NCI-H1048 (cell line): ENCODE results near the gene SEMA4D.
"Not testable (repeated sequence)": the region's sequence is repeated elsewhere in the genome, so short reads cannot be mapped to it uniquely, and the experiment has no call there.

Source experiments
- DNase-seq: peaks from one replicate; lab custom pipeline; 2025; lab: John Stamatoyannopoulos, UW

The SEMA4D gene

DNA sequence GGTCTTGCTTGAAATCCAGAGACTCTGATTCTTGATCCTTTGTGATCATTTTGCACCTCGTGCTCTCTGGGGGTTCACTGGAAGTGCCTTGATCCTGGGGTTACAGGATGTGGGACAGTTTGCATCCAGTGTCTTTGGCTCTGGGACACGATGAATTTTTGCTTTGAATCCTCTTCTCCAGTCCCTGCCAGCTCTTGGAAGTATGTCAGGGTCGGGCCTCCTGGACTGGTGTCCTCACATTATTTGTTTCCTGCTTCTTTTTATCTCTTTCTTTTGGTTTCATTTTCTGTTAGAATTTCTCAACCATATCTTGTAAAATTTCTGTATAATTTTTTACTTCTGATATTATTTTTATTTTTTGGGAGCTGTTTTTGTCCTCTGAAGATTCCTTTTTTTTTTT, 145.5 kb downstream of the SEMA4D start:
- DNase-seq, result no peak

GRCh38 chr9:89351584-89352300, 146.2 kb downstream of the SEMA4D start:
- no peak for DNase-seq

GRCh38 chr9:89350988-89351557, 146.8 kb downstream of the SEMA4D start:
- no peak for DNase-seq

DNA sequence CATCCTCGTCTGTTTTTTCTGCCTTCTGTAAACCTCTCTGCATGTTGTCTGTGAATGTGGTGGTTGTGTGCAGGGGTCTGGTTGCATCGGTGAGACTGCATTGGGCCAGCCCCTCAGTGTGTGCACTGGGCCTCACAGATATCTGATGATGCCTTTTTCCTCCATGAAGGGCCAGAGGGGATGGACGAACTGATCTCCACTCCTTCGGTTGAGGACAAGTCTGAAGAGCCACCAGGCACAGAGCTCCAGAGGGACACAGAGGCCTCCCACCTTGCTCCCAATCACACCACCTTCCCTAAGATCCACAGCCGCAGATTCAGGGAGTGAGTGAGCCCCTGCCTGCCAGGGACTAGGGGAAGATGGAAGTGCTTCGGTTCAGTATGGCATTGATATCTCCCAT, 148.3 kb downstream of the SEMA4D start:
- DNase-seq, result no peak

GRCh38 chr9:89347651-89348050, 150.3 kb downstream of the SEMA4D start:
- no peak for DNase-seq

DNA sequence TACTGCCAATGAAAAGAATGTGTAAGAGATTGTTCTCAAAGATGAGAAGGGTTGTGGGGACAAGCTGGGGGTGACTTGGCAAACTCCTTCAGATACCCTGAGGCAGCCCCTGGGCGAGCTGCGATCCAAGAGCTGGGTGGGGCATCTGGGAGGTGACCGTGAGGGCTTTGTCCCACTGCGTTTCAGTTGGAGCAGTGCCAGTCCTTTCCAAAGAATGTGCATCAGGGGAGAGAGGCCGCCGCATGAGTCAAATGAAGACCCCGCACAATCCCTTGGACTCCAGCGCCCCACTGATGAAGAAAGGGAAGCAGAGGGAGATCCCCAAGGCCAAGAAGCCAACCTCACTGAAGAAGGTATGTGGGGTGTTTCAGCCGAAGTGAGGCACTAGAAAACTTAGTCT, 151.2 kb downstream of the SEMA4D start:
- DNase-seq, result no peak

GRCh38 chr9:89345476-89345875, 152.4 kb downstream of the SEMA4D start:
- DNase-seq, result no peak

- not testable (repeated sequence) for DNase-seq
Measured at GRCh38 chr9:89343812-89344211, 154.1 kb downstream of the SEMA4D start.

GRCh38 chr9:89342948-89343347, 155.0 kb downstream of the SEMA4D start:
- no peak for DNase-seq

DNA sequence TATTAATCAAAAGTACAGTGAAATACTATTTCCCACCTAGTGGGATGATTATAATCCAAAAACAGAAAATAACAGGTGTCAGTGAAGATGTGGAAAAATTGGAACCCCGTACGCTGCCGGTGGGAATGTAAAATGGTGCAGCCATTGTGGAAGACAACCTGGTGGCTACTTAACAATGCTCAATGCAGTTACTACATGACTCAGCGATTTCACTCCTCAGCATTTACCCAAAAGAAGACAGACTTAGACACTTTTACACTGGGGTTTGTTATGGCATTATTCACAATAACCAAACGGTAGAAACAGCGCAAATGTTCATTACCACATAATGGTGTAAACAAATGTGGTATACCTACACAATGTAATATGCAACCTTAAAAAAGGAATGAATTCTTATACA, 155.7 kb downstream of the SEMA4D start:
- no peak for DNase-seq

GRCh38 chr9:89340332-89340731, 157.6 kb downstream of the SEMA4D start:
- DNase-seq, result no peak

DNA sequence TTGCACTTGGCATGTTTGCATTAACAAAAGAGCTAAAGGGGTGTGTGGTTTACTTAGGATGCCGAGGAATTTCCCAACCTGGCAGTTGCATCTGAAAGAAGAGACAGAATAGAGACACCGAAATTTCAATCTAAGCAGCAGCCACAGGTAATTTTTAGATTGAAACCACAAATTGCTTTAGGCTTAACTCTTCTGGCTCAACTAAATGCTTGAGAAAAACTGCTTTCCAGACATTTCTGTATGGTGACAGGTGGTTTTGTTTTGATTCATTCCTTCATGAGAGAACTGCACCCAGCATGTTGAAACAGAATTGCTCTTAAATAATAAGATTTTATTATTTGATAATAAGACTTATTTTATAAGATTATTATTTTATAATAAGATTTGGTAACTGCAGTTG, 158.1 kb downstream of the SEMA4D start:
- no peak for DNase-seq

DNA sequence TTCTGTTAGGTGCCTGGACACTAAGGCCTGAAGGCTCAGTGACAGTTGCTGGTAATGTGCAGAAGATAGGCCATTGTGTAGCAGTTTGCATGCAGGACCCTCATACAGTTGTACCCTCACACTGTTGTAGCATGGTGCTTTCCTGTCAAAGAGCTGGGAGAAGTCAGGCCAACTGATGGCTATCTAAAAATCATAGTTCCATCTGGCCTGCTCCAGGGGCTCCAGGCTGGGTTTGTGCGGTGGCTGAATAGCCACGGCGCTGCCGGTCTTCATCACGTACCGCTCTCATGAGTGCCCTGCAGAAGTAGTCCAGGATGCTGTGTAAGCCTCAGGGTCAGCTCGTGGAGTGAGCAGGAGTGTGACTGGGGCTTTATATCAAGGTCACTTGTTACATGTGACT, 167.4 kb downstream of the SEMA4D start:
- DNase-seq, result no peak

- DNase-seq, result no peak
Measured at GRCh38 chr9:89329917-89330316, 168.0 kb downstream of the SEMA4D start.

DNA sequence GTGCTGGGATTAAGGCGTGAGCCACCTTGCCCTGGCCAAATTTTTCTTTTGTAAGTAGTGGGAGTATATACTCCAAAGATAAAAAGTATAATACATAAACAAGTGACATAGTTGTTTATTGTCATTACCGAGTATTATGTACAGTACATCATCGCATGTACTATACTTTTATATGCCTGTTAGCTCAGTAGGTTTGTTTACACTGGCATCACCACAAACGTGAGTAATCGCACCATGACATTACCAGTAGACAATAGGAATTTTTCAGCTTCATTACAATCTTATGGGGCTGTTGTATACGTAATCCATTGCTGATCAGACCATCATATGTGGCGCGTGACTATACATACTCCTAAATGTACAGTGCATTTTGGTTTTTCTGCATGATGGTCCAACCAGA, 169.8 kb downstream of the SEMA4D start:
- no peak for DNase-seq

- no peak for DNase-seq
Measured at GRCh38 chr9:89325733-89326132, 172.2 kb downstream of the SEMA4D start.

GRCh38 chr9:89323390-89323789, 174.5 kb downstream of the SEMA4D start:
- DNase-seq, result no peak

DNA sequence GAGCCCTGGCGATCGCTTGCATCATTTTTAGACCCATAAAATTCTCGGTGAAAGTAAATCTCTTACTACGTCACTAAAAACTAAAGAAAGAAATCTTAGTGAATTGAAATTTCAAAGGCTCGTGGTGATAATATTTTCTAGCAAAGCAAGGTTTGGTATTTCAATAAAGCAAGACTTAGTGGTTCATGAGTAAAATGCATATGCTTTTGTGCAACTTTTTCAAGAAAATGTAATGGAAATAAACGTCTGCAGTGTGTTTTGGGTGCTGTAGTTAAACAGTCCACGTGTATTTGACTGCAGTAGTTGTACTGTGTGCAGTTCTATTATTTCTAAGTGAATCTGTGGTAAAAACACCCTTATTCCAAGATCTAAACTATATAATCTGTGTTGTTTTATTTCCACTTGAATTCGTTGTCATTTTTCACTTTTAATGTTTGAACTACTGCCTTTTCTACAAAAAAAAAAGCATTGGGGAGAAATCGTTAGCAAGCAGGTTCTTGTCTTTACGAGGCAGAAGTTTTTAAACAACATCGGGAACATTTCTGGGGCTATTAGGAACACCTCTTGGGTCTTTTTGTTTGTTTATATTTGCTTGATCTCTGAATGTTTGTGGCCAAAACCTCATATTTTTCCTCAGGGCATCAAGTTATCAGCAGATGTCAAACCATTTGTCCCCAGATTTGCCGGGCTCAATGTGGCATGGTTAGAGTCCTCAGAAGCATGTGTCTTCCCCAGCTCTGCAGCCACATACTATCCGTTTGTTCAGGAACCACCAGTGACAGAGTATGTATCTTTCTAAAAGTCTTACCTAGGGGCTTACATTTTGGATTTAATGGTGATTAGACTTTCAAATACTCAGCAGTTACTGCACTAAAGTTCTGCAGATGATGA, 178.7 kb downstream of the SEMA4D start:
- no peak for DNase-seq

DNA sequence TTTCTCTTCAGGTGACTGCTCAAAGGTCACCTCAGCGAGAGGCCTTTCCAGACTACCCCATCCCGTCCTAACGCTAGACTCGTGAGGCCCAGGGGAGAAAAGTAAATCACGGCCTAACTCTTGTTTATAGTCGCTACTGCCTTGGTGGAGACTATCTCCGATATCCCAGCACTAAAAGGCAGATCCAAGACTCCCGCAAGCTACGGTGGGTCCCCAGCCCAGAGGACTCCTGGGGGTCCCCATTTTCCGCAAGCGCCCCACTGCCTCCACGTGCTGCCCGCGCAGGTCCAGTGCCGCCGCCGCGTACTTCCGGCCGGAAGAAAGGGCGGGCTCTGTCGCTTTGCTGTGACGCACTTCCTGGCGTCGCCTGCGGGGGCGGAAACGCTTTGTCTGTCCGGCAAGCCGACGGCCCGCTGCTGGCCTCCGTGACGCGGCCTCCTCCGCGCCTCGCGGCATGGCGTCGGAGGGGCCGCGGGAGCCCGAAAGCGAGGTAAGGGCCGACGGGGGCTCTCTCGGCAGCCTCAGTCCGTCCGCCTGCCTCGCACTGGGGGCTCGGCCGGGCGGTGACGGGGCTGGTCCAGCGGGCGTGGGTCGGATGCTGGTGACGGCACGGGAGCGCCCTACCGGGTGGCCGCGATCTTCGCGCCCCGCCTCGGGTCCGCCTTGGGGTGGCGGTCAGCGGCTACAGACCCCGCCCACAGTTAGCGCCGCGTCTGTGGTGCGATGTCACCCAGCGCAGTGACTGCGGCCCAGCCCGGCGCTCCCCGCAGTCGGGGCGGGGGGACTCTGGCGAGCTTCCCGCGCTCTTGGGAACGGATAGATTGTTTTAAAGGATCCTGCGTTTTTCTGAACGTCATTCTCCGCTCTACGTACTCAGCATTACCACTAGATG, 179.5 kb downstream of the SEMA4D start, which contains the start of gene SECISBP2:
TSS of gene SECISBP2 (plus strand) at position 378 of the 892 bp plus-strand sequence. CDS start at position 455, 77 bp downstream.
- DNase-seq, result peak; percentile 91

GRCh38 chr9:89317282-89317681, 180.6 kb downstream of the SEMA4D start:
- no peak for DNase-seq

GRCh38 chr9:89315482-89315881, 182.4 kb downstream of the SEMA4D start:
- no peak for DNase-seq

- DNase-seq, result no peak
Measured at GRCh38 chr9:89314955-89315354, 183.0 kb downstream of the SEMA4D start.
